Measurements from ENCODE around the gene SETD9.

Gene SETD9

DNA sequence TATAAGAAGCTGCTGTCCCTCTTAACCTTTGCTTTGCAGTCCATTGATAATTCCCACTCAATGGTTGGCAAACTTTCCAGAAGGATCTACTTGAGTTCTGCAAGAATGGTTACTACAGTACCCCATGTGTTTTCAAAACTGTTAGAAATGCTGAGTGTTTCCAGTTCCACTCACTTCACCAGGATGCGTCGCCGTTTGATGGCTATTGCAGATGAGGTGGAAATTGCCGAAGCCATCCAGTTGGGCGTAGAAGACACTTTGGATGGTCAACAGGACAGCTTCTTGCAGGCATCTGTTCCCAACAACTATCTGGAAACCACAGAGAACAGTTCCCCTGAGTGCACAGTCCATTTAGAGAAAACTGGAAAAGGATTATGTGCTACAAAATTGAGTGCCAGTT, 27.8 kb upstream of the SETD9 start:
- in situ Hi-C loops (cut with MboI; ENCODE audit: low sequenced_read_pairs, unreplicated experiment): no loop called here
- TF ChIP-seq, protein P1, sequence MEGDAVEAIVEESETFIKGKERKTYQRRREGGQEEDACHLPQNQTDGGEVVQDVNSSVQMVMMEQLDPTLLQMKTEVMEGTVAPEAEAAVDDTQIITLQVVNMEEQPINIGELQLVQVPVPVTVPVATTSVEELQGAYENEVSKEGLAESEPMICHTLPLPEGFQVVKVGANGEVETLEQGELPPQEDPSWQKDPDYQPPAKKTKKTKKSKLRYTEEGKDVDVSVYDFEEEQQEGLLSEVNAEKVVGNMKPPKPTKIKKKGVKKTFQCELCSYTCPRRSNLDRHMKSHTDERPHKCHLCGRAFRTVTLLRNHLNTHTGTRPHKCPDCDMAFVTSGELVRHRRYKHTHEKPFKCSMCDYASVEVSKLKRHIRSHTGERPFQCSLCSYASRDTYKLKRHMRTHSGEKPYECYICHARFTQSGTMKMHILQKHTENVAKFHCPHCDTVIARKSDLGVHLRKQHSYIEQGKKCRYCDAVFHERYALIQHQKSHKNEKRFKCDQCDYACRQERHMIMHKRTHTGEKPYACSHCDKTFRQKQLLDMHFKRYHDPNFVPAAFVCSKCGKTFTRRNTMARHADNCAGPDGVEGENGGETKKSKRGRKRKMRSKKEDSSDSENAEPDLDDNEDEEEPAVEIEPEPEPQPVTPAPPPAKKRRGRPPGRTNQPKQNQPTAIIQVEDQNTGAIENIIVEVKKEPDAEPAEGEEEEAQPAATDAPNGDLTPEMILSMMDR (IDR thresholded peaks at IDR 0.05; ENCODE audit: borderline replicate concordance, control extremely low read depth, extremely low read depth, insufficient read depth, missing control alignments): no peak
- no peak for DNase-seq (ENCODE audit: low spot score)

DNA sequence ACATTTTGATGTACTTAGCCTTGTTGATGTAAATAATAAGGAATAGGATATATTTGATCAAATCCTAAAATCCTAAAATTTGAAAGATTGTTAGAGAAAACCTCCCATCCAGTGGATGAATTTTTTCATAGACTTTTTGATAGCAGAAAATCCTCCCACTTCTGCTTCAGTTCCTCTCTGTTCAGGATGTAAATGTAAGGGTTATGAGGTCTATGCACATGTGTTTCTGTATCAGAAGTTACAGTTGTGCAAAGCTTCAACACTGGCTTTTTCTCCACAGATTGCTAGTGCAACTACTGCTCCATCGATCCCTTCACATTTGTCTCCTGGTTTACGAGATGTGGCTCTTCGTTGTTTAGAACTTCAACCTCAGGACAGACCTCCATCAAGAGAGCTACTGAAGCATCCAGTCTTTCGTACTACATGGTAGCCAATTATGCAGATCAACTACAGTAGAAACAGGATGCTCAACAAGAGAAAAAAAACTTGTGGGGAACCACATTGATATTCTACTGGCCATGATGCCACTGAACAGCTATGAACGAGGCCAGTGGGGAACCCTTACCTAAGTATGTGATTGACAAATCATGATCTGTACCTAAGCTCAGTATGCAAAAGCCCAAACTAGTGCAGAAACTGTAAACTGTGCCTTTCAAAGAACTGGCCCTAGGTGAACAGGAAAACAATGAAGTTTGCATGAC, 16.0 kb upstream of the SETD9 start:
- in situ Hi-C loops (cut with MboI; ENCODE audit: low sequenced_read_pairs, unreplicated experiment): loop anchor here (10.0 kb wide), 2 partner anchors 241 to 331 kb away; no protein-coding TSS in a partner anchor

DNA sequence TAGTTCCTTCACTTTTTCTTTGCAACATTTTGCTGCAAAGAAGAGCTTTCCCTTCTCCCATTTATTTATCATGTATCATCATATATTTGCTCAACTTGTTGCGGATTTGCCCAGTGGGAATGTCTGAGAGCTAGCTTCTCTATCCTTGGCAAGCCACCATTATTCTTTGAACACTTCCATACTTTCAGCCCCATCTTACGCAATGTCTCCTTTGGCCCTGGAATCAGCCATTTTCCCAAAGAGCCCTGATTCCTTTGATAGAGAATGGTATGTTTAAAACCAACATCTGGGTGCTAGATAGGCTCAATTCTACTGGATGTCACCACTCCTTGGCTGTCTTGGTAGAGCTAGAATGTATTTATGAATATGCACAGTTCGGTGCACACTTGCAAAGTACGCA, 12.6 kb upstream of the SETD9 start:
- TF ChIP-seq, protein P1 (IDR thresholded peaks at IDR 0.05; ENCODE audit: borderline replicate concordance, control extremely low read depth, extremely low read depth, insufficient read depth, missing control alignments): no peak
- in situ Hi-C loops (cut with MboI; ENCODE audit: low sequenced_read_pairs, unreplicated experiment): loop anchor here (10.0 kb wide), 2 partner anchors 238 to 328 kb away; no protein-coding TSS in a partner anchor
- no peak for DNase-seq (ENCODE audit: low spot score)

More for the DNA sequence above, 16.0 kb upstream of the SETD9 start:
- TF ChIP-seq, protein P1 (IDR thresholded peaks at IDR 0.05; ENCODE audit: borderline replicate concordance, control extremely low read depth, extremely low read depth, insufficient read depth, missing control alignments): no peak
- no peak for DNase-seq (ENCODE audit: low spot score)

DNA sequence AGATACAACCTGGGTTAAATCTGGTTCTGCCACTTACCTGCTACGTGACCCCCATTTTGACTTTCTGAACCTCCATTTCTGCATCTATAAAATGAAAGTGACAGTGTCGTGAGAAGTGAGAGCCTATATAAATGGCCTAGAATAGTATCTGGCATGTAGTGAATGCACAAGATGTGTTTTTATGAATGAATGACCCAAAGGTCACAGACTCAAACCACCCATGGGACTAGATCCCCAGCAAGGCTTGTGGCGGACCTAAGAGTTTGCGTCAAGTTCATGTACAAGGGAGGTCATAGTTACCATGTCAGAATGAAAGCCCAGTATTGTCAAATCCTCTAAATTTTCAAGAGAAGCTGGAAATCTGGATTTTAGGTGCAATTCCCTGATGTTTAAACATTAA, 11.2 kb upstream of the SETD9 start:
- TF ChIP-seq, protein P1 (IDR thresholded peaks at IDR 0.05; ENCODE audit: borderline replicate concordance, control extremely low read depth, extremely low read depth, insufficient read depth, missing control alignments): no peak
- no peak for DNase-seq (ENCODE audit: low spot score)
- in situ Hi-C loops (cut with MboI; ENCODE audit: low sequenced_read_pairs, unreplicated experiment): loop anchor here (10.0 kb wide), 2 partner anchors 237 to 327 kb away; no protein-coding TSS in a partner anchor

DNA sequence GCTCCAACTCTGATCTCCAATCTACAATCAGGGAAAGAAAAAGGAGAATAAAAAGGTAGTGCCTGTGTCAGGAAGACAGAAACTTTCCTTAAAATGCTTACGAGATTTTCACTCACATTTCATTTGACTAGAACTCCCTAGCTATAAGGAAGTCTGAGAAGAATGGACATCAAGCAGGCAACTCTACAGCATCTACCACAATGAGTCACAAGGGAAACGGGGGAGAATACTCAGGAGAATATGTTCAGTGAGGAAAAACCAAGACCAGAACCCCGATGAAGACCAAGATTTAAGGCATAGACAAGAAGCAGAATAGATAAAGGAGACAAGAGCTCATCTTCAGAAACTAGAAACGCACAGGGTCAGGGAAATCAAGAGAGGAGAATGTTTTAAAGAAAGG, 9.0 kb upstream of the SETD9 start:
- TF ChIP-seq, protein P1 (IDR thresholded peaks at IDR 0.05; ENCODE audit: borderline replicate concordance, control extremely low read depth, extremely low read depth, insufficient read depth, missing control alignments): no peak
- peak; percentile 4 for DNase-seq (ENCODE audit: low spot score)
- in situ Hi-C loops (cut with MboI; ENCODE audit: low sequenced_read_pairs, unreplicated experiment): no loop called here

DNA sequence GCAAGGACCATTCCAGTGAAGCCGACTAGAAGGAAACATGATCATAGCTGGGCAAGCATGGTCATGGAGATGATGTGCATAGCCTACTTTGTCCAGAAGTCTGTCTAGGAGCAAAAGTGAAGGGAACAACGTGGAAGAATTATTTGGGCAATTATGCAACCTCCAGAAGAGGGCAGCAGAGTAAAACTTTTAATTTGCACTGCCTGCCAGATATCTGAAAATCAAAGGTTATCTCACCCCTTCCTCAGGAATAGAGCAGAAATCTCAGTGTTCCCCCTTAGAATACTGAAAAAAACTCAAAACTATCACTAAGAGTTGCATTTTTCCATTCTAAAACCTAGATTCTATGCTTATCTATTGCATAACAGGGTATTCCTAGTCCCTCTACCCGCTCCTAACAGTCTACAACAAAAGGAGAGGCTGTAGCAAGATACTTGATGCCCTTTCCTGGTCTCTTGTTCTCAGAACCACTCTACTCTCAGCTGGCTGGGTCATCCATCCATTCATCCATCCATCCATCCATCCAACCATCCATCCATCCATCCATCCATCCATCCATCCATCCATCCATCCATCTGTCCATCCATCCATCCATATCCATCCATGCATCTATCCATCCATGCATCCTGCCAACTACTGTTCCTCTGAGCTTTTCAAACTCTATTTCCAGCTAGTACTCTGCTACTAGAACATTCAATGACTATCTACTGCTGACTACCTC, 8.4 kb upstream of the SETD9 start:
- in situ Hi-C loops (cut with MboI; ENCODE audit: low sequenced_read_pairs, unreplicated experiment): no loop called here
- TF ChIP-seq, protein P1 (IDR thresholded peaks at IDR 0.05; ENCODE audit: borderline replicate concordance, control extremely low read depth, extremely low read depth, insufficient read depth, missing control alignments): peak; percentile 55
- DNase-seq (ENCODE audit: low spot score): peak; percentile 47

Measured in GM13976 (cell line).